Right atrium auricular region (tissue), 2 donors: ENCODE measurements around the gene TOMM40. TPM values are rescaled to one million over a fixed set of nuclear protein-coding genes. Genes with fewer than 3 reads are reported as not detected.

Experiments
- DNase-seq: peaks from one replicate; pipeline ENCODE4 v3.0.0-alpha.2; 2019; ENCODE audit warnings: low spot score
- H3K27ac ChIP-seq, 2 donors: fragments of 200-600 bp; sonication (generic); 1 replicate in 1 of 2; 2 replicates in 1 of 2; pipeline ENCODE4 v1.5.1; 2016 to 2019
- H3K27me3 ChIP-seq, 2 donors: fragments of 200-600 bp; sonication (generic); one replicate each; pipeline versions ENCODE4 v1.5.1 to v1.6.0; 2017 to 2019
- H3K36me3 ChIP-seq: fragments of 200-600 bp; sonication (generic); one replicate; pipeline ENCODE4 v1.5.1; 2016
- H3K4me1 ChIP-seq, 2 donors: fragments of 200-600 bp; sonication (generic); one replicate each; pipeline versions ENCODE4 v1.5.1 to v1.6.0; 2017 to 2019
- H3K4me3 ChIP-seq, 2 donors: fragments of 200-600 bp; sonication (generic); 1 replicate in 1 of 2; 2 replicates in 1 of 2; pipeline ENCODE4 v1.5.1; 2017 to 2019; ENCODE audit warnings: mild to moderate bottlenecking in 1 of 2, moderate library complexity in 1 of 2
- H3K9me3 ChIP-seq, 2 donors: fragments of 200-600 bp; sonication (generic); one replicate each; pipeline ENCODE4 v1.5.1; 2019
- total RNA-seq, 2 donors: library from RNA; depleted of rRNA; stranded (reverse); fragments of >200 nt; gene quantifications; one replicate each; pipeline ENCODE4 v1.1.0, GENCODE V29; 2016
- TF ChIP-seq, protein P1 (sequence below), 2 donors: fragments of 200-600 bp; sonication (generic); IDR thresholded peaks; one replicate each; pipeline ENCODE4 v1.5.1; 2019; ENCODE audit warnings: antibody characterized with exemption in 2 of 2

TOMM40 gene
- total RNA-seq, 2 donors from 2014 or later: 33.7 to 39.0 TPM

DNA sequence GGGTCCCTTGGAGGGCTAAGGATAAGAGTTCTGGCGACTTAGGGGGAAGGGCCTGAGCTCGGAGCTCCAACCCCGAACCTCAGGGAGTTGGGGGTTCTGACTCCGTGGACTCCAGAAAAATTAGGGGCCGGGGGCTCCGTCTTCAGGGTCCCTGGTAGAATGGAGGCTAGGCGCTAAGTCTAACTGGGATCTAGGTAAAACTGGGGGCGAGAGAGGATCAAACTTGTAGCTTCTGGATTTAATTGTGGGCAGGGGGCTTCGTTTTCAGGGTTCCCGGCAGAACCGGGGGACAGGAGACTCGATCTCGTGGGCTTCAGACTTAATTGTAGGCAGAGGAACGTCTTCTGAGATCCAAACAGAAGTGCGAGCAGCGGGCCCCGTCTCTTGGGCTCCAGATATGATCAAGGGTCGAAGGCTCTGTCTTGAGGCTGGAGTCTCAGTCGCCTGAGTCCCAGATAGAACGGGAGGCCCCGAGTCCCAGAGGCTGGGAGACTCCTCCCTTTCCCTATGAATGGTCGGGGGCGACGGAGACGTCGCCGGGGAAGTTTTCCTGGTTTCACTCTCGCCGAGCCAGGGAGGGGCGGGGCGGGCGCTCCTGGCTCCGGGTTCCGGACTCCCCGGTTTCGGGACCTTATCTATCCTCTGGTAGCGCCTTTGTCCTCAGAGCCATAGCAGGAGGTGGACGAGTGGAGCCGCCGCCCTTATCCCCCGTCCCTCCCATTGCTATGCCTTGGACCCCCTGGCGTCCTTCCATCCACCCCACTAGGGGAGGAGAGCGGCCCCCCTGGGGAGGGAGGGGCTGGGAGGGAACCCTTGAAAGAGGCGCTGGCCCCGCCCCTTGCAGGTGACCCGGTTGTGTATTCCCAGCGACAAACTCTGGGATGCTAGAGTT lies 43.7 kb upstream of the TOMM40 start:
- H3K4me1 ChIP-seq: peaks cover 0 to 57% of the 10 kb centered on the region in 2 donors
- H3K27ac ChIP-seq: peak overlapping the region; percentile 96 to 99
- no peaks in the 10 kb centered on the region for H3K27me3 ChIP-seq
- no peaks in the 10 kb centered on the region for H3K36me3 ChIP-seq
- TF ChIP-seq, protein P1, sequence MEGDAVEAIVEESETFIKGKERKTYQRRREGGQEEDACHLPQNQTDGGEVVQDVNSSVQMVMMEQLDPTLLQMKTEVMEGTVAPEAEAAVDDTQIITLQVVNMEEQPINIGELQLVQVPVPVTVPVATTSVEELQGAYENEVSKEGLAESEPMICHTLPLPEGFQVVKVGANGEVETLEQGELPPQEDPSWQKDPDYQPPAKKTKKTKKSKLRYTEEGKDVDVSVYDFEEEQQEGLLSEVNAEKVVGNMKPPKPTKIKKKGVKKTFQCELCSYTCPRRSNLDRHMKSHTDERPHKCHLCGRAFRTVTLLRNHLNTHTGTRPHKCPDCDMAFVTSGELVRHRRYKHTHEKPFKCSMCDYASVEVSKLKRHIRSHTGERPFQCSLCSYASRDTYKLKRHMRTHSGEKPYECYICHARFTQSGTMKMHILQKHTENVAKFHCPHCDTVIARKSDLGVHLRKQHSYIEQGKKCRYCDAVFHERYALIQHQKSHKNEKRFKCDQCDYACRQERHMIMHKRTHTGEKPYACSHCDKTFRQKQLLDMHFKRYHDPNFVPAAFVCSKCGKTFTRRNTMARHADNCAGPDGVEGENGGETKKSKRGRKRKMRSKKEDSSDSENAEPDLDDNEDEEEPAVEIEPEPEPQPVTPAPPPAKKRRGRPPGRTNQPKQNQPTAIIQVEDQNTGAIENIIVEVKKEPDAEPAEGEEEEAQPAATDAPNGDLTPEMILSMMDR (IDR thresholded peaks at IDR 0.05): no peak
- H3K4me3 ChIP-seq: peak overlapping the region; percentile 96 to 100
- no peaks in the 10 kb centered on the region for H3K9me3 ChIP-seq
- peak; percentile 87 for DNase-seq

DNA sequence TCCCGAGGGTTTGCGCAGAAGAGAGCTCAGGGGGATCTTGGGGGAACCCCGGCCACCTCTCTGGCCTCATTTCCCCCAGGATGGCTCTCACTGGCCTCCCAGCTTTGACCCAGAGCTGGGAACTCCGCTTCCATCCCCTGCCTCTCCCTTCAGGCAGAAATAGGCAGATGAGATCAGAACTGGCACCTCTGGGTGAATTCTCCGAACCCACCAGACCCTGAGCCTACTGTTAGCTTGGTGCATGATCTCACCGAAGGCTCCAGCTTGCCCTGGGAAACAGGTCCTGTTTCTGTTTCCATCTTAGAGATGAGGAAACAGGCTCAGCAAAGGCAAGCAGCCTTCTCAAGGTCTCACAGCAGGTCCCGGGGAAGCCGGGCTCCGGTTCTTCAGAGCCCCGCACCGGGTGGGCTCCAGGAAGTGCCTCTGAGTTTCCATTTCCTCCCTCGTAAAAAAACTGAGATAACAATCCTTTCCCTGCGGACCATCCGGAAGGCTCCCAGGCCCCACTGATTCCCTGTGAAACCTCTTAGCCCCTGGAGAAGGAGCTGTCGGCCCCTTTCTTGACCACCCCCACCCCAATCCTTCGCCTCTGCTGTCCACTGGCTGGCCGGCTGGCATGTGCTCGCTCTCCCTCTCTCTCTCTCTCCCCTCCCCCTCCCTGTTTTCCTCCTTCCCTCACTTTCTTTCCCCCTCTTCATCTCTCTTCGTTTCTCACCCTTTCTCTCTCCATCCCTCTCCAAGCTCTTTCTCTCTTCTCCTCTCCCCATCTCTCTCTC lies 42.8 kb upstream of the TOMM40 start:
- DNase-seq: peak; percentile 68
- H3K9me3 ChIP-seq: no peaks in the 10 kb centered on the region
- H3K4me3 ChIP-seq: peak overlapping the region; percentile 96 to 100
- H3K4me1 ChIP-seq: peaks cover 0 to 57% of the 10 kb centered on the region in 2 donors
- no peaks in the 10 kb centered on the region for H3K27me3 ChIP-seq
- TF ChIP-seq, protein P1 (IDR thresholded peaks at IDR 0.05): no peak
- H3K27ac ChIP-seq: peak overlapping the region; percentile 96 to 99
- H3K36me3 ChIP-seq: no peaks in the 10 kb centered on the region

DNA sequence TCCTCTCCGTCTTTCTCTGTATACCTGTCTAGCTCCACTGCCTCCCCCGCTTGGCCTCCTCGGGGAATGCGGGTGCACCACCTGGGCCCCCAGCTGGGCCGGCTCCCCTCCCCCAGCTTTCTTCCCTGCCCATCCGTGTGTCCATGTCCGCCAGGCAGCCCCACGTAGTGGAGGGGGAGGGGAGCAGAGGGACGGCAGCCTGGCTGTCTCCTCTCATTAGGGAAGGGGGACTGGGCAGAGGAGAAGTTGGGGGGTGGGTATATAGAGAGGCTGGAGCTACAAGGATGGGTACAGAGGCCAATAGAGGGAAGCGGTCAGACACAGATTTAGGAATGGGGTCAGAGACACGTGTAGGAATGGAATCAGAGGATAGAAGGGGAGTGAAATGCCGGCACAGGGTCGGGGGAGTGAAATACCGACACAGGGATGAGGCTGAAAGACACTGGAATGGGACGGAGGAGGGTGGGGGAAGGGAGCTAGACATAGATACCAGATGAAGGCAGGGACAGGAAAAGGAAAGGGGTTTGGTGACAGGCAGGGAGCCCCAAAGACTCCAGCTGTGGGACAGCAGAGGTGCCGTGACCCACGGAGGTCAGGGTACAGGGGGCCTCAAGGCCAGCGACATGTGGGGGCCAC lies 42.1 kb upstream of the TOMM40 start:
- Histone ChIP-seq H3K27ac (peak overlapping the region; percentile 96 to 99), H3K4me1 (peaks cover 0 to 57% of the 10 kb centered on the region in 2 donors), H3K9me3 (no peaks in the 10 kb centered on the region), H3K4me3 (peak overlapping the region; percentile 96 to 100), H3K36me3 (no peaks in the 10 kb centered on the region), H3K27me3 (no peaks in the 10 kb centered on the region)
- TF ChIP-seq, protein P1 (IDR thresholded peaks at IDR 0.05): no peak
- DNase-seq: no peak

DNA sequence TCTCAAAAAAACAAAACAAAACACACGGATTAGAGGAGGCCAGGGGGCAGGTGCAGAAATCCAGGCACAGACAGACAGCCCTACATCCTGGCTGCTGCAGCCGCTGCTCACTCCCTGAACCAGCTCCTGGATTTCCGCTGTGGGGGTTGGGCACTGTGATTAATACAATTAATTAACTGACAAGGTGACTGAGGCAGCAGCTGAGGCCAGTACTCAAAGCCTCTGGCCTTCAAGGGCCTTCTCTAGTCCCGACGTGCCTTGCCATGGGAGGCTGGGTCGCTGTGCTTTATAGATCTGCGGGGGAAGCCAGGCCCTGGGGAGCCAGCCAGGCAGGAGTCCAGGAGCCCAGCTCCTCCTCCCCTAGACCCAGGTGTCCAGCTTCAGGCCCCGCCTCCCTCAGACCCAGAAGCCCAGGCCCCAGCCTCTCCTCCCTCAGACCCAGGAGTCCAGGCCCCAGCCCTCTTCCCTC lies 40.4 kb upstream of the TOMM40 start:
- Histone ChIP-seq H3K27me3 (no peaks in the 10 kb centered on the region), H3K27ac (peak overlapping the region; percentile 96 to 99), H3K9me3 (no peaks in the 10 kb centered on the region), H3K36me3 (no peaks in the 10 kb centered on the region), H3K4me3 (no peak overlapping the region), H3K4me1 (peaks cover 0 to 44% of the 10 kb centered on the region in 2 donors)
- DNase-seq: no peak
- TF ChIP-seq, protein P1 (IDR thresholded peaks at IDR 0.05): no peak

DNA sequence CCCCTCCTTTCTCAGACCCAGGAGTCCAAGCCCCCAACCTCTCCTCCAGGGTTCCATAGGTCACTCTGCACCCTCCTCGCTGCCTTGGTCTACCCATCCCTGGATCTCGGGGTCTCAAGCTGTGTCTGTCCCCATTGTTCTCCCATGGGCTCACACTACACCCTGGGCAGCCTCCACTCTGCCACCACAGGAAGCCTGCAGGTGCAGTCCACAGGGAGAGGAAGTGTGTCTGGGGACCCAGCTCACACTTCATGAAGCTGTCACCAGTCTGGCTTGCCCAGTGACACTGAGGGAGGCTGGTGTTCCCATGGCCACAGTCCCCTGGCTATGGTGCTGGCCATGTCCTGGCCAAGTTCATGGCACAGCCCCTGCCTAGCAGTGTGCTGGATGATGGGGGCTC lies 39.6 kb upstream of the TOMM40 start:
- H3K4me3 ChIP-seq: no peak overlapping the region
- DNase-seq: no peak
- TF ChIP-seq, protein P1 (IDR thresholded peaks at IDR 0.05): no peak
- H3K36me3 ChIP-seq: no peaks in the 10 kb centered on the region
- H3K27me3 ChIP-seq: no peaks in the 10 kb centered on the region
- H3K27ac ChIP-seq: peak overlapping the region in 1 of 2 donors; percentile 31
- no peaks in the 10 kb centered on the region for H3K9me3 ChIP-seq
- peaks cover 0 to 51% of the 10 kb centered on the region in 2 donors for H3K4me1 ChIP-seq
